Mucosa of descending colon (tissue), 3 donors: ENCODE data around the gene USP46. TPM values are rescaled to one million over a fixed set of nuclear protein-coding genes. Genes with fewer than 3 reads are reported as not detected.

ENCODE experiments used
- ATAC-seq: fragments of 200-7000 bp; cut with Tn5 transposase; one replicate; pipeline ENCODE4 v1.9.1; 2020; ENCODE audit warnings: mild to moderate bottlenecking, moderate library complexity
- DNase-seq, 3 donors: peaks; one replicate each; pipeline ENCODE4 v3.0.0-alpha.2; 2020
- H3K36me3 ChIP-seq: fragments of 200-600 bp; one replicate; pipeline ENCODE4 v1.8.0; 2021; ENCODE audit warnings: low read depth, mild to moderate bottlenecking
- H3K4me1 ChIP-seq: fragments of 200-600 bp; one replicate; pipeline ENCODE4 v1.8.0; 2021; ENCODE audit warnings: low read depth, mild to moderate bottlenecking
- H3K4me3 ChIP-seq: fragments of 200-600 bp; one replicate; pipeline ENCODE4 v1.8.0; 2021; ENCODE audit warnings: mild to moderate bottlenecking
- H3K9me3 ChIP-seq: fragments of 200-600 bp; one replicate; pipeline ENCODE4 v1.8.0; 2021; ENCODE audit warnings: mild to moderate bottlenecking
- CTCF ChIP-seq: fragments of 200-600 bp; IDR thresholded peaks from one replicate; pipeline ENCODE4 v1.8.0; 2022; ENCODE audit warnings: antibody characterized with exemption, mild to moderate bottlenecking
- intact Hi-C, 2 donors: fragments of 100-400 bp; cut with DNase I in 1 of 2; cut with micrococcal nuclease in 1 of 2; formaldehyde crosslinking; loops; one replicate each; pipeline versions ENCODE4 v1.11.0 to v1.11.1; 2022; cut with DNase I, micrococcal nuclease
- total RNA-seq, 3 donors: library from RNA; stranded (reverse); fragmentation: NEBNext Ultra II Directional in 2 of 3; extraction: Animal tissue kit (Norgen Biotek cat#: 25700) in 2 of 3; gene quantifications; one replicate each; pipeline versions ENCODE4 v1.2.1 to v1.2.4, GENCODE V29; 2021 to 2023
- donor health status: DM: no; HTN: no; CAD: no; lungs with moderate emphysema.
- donor health status: DM: no; HTN: no; CAD: no.
- donor health status: DM: no; HTN: yes; CAD: no.

The USP46 gene
- total RNA-seq, 3 donors from 2014 or later, result 12.5 to 18.2 (median 14.8) TPM

- intact Hi-C loops, result no loop called here
- H3K4me1 ChIP-seq, result peaks cover 18% of the 10 kb centered on the region
- DNase-seq (peak in 2 of 3 donors; percentile 18 to 51), ATAC-seq (no peak)
- H3K36me3 ChIP-seq, result no peaks in the 10 kb centered on the region
- no peak for TF ChIP-seq CTCF
- H3K9me3 ChIP-seq, result peaks cover under 1% of the 10 kb centered on the region
- peak overlapping the region; percentile 83 for H3K4me3 ChIP-seq
Measured at GRCh38 chr4:52657618-52658501, 1.2 kb downstream of the USP46 start.

GRCh38 chr4:52657292-52657617 lies 1.8 kb downstream of the USP46 start:
- ATAC-seq, result no peak
- Histone ChIP-seq H3K4me1 (peaks cover 18% of the 10 kb centered on the region), H3K36me3 (no peaks in the 10 kb centered on the region), H3K9me3 (no peaks in the 10 kb centered on the region), H3K4me3 (no peak overlapping the region)
- no peak for TF ChIP-seq CTCF
- no peak for DNase-seq
- intact Hi-C loops, result no loop called here

DNA sequence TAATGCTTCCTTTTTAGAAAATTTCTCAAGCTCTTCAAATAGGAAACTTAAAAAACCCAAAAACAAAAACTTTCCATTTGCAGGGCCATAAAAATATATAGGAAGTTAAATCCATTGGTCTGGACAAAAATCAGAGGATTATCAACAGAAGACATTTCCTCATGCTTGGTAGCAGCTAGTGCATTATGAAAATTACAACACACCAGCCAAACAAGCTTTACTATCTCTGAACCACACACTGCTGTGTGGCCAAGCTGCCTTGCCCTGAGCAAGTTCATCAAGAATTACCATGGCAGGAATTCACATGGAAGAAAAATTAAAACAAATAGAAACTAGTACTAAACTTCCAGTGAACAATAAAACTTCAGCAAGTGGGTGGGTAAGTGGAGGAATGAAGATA lies 3.6 kb downstream of the USP46 start:
- no peak for ATAC-seq
- intact Hi-C loops, result no loop called here
- TF ChIP-seq CTCF, result no peak

GRCh38 chr4:52651996-52652672 lies 7.0 kb downstream of the USP46 start:
- no peak for ATAC-seq
- H3K9me3 ChIP-seq, result no peaks in the 10 kb centered on the region
- intact Hi-C loops, result no loop called here
- no peak for TF ChIP-seq CTCF
- peaks cover 6% of the 10 kb centered on the region for H3K4me1 ChIP-seq
- DNase-seq, result no peak
- H3K4me3 ChIP-seq, result no peak overlapping the region
- H3K36me3 ChIP-seq, result no peaks in the 10 kb centered on the region

More for the DNA sequence above, 3.6 kb downstream of the USP46 start:
- H3K36me3 ChIP-seq, result no peaks in the 10 kb centered on the region
- peaks cover 14% of the 10 kb centered on the region for H3K4me1 ChIP-seq
- no peaks in the 10 kb centered on the region for H3K9me3 ChIP-seq
- DNase-seq, result no peak
- H3K4me3 ChIP-seq, result no peak overlapping the region

DNA sequence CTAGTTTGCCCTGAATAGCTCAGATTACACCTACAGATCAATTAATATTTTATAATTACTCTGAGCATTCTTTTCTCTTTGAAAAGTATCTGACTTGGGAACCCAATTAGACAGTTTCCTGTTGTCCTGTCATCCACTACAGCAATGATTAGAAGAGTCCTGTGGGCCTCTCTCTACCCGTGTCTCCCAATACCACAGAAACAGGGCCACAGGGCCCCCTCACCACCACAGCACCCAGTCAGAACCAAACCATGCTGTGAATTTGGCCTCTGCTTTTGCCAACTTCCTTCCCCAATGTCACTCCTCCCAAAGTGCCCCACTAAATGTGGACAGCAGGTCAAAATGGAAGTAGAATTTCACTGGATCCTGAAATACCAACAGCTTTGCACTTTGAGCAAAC lies 10.3 kb downstream of the USP46 start:
- DNase-seq (no peak), ATAC-seq (no peak)
- no peaks in the 10 kb centered on the region for H3K36me3 ChIP-seq
- no peak overlapping the region for H3K4me3 ChIP-seq
- intact Hi-C loops, result no loop called here
- H3K4me1 ChIP-seq, result no peaks in the 10 kb centered on the region
- TF ChIP-seq CTCF, result no peak
- no peaks in the 10 kb centered on the region for H3K9me3 ChIP-seq
